HEK293 (cell line): ENCODE data around the gene NEMP2.

Source experiments
- YY1 ChIP-seq: fragments of 450-650 bp; formaldehyde crosslinking; IDR thresholded peaks from 2 replicates; pipeline ENCODE4 v1.5.1; 2018; ENCODE audit warnings: missing biosample characterization, missing genetic modification characterization
- TF ChIP-seq, protein P1 (sequence below): fragments of 450-650 bp; formaldehyde crosslinking; IDR thresholded peaks from 2 replicates; pipeline ENCODE4 v1.5.1; 2016; ENCODE audit warnings: missing biosample characterization, missing genetic modification characterization
- TF ChIP-seq, protein P2 (sequence below): fragments of 450-650 bp; formaldehyde crosslinking; IDR thresholded peaks from 2 replicates; pipeline ENCODE4 v1.5.1; 2016; ENCODE audit warnings: missing biosample characterization, missing genetic modification characterization
- TF ChIP-seq, protein P3 (sequence below): fragments of 450-650 bp; formaldehyde crosslinking; IDR thresholded peaks from 2 replicates; pipeline ENCODE4 v1.5.1; 2016; ENCODE audit warnings: missing biosample characterization, missing genetic modification characterization

DNA sequence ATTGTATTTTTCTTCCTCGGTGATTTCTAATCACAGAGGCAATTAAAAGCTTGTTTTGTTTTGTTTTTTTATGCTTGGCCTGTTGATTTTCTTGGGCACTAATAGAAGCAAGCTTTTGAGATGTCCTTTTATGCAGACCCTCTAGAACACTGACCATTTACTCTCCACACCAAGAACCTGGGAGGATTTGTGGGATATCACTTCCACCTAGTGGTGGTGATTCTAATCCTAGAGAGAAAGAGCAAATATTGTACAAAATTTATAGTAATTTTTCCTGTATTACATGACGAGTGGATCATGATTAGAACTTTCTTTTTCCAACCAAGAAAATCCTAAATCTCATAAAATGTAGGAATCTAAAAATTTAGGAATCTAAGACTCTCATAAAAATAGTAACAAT is 23.4 kb downstream of the NEMP2 start:
- TF ChIP-seq, protein P1, sequence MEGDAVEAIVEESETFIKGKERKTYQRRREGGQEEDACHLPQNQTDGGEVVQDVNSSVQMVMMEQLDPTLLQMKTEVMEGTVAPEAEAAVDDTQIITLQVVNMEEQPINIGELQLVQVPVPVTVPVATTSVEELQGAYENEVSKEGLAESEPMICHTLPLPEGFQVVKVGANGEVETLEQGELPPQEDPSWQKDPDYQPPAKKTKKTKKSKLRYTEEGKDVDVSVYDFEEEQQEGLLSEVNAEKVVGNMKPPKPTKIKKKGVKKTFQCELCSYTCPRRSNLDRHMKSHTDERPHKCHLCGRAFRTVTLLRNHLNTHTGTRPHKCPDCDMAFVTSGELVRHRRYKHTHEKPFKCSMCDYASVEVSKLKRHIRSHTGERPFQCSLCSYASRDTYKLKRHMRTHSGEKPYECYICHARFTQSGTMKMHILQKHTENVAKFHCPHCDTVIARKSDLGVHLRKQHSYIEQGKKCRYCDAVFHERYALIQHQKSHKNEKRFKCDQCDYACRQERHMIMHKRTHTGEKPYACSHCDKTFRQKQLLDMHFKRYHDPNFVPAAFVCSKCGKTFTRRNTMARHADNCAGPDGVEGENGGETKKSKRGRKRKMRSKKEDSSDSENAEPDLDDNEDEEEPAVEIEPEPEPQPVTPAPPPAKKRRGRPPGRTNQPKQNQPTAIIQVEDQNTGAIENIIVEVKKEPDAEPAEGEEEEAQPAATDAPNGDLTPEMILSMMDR (tag by site-specific recombination): peak; percentile 58; the same call in 1 of the 2 replicates
- TF ChIP-seq, protein P2, sequence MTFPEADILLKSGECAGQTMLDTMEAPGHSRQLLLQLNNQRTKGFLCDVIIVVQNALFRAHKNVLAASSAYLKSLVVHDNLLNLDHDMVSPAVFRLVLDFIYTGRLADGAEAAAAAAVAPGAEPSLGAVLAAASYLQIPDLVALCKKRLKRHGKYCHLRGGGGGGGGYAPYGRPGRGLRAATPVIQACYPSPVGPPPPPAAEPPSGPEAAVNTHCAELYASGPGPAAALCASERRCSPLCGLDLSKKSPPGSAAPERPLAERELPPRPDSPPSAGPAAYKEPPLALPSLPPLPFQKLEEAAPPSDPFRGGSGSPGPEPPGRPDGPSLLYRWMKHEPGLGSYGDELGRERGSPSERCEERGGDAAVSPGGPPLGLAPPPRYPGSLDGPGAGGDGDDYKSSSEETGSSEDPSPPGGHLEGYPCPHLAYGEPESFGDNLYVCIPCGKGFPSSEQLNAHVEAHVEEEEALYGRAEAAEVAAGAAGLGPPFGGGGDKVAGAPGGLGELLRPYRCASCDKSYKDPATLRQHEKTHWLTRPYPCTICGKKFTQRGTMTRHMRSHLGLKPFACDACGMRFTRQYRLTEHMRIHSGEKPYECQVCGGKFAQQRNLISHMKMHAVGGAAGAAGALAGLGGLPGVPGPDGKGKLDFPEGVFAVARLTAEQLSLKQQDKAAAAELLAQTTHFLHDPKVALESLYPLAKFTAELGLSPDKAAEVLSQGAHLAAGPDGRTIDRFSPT (tag by site-specific recombination): no peak
- no peak for TF ChIP-seq YY1 (tag by site-specific recombination)
- TF ChIP-seq, protein P3, sequence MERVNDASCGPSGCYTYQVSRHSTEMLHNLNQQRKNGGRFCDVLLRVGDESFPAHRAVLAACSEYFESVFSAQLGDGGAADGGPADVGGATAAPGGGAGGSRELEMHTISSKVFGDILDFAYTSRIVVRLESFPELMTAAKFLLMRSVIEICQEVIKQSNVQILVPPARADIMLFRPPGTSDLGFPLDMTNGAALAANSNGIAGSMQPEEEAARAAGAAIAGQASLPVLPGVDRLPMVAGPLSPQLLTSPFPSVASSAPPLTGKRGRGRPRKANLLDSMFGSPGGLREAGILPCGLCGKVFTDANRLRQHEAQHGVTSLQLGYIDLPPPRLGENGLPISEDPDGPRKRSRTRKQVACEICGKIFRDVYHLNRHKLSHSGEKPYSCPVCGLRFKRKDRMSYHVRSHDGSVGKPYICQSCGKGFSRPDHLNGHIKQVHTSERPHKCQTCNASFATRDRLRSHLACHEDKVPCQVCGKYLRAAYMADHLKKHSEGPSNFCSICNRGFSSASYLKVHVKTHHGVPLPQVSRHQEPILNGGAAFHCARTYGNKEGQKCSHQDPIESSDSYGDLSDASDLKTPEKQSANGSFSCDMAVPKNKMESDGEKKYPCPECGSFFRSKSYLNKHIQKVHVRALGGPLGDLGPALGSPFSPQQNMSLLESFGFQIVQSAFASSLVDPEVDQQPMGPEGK (tag by site-specific recombination): no peak
